Prostate gland (tissue), 2 donors: ENCODE results near the gene RCN1.

Source experiments
- POLR2A ChIP-seq: fragments of 450-650 bp; IDR thresholded peaks from one replicate; pipeline ENCODE4 v1.6.1; 2016; ENCODE audit warnings: antibody characterized with exemption, mild to moderate bottlenecking
- POLR2AphosphoS5 ChIP-seq: sonication (generic); formaldehyde crosslinking; IDR thresholded peaks from one replicate; pipeline ENCODE4 v1.6.1; 2017; ENCODE audit warnings: antibody characterized with exemption
- TF ChIP-seq, protein P1 (sequence below), 4 experiments: fragments of 200-600 bp in 2 of 4; fragments of 450-650 bp in 2 of 4; sonication (generic) in 2 of 4; IDR thresholded peaks; 1 replicate in 3 of 4; 2 replicates in 1 of 4; pipeline ENCODE4 v1.5.1; 2016 to 2019; ENCODE audit warnings: antibody characterized with exemption in 4 of 4, mild to moderate bottlenecking in 2 of 4, moderate library complexity in 2 of 4

- TF ChIP-seq, protein P1, sequence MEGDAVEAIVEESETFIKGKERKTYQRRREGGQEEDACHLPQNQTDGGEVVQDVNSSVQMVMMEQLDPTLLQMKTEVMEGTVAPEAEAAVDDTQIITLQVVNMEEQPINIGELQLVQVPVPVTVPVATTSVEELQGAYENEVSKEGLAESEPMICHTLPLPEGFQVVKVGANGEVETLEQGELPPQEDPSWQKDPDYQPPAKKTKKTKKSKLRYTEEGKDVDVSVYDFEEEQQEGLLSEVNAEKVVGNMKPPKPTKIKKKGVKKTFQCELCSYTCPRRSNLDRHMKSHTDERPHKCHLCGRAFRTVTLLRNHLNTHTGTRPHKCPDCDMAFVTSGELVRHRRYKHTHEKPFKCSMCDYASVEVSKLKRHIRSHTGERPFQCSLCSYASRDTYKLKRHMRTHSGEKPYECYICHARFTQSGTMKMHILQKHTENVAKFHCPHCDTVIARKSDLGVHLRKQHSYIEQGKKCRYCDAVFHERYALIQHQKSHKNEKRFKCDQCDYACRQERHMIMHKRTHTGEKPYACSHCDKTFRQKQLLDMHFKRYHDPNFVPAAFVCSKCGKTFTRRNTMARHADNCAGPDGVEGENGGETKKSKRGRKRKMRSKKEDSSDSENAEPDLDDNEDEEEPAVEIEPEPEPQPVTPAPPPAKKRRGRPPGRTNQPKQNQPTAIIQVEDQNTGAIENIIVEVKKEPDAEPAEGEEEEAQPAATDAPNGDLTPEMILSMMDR (IDR thresholded peaks at IDR 0.05) = no peak
- TF ChIP-seq POLR2A (no peak), POLR2AphosphoS5 (no peak)
Measured at GRCh38 chr11:32069361-32070058, 21.4 kb upstream of the RCN1 start.
